Neural cell (in vitro differentiated cells): ENCODE measurements around the gene PTPRO.

Experiments
- CTCF ChIP-seq: fragments of 450-650 bp; IDR thresholded peaks from 2 replicates; pipeline ENCODE4 v1.5.1; 2014; ENCODE audit warnings: antibody characterized with exemption, mild to moderate bottlenecking, moderate library complexity; ENCODE audit not compliant: poor library complexity, severe bottlenecking
- EP300 ChIP-seq: fragments of 450-650 bp; conservative IDR thresholded peaks from 2 replicates; pipeline ENCODE4 v1.6.1; 2014; ENCODE audit warnings: antibody characterized with exemption, mild to moderate bottlenecking, moderate library complexity; ENCODE audit not compliant: poor library complexity, severe bottlenecking
- EZH2 ChIP-seq: fragments of 200-600, 300-800 bp; shearing (Covaris generic), sonication (generic); IDR thresholded peaks from 2 replicates; pipeline ENCODE4 v1.6.1; 2014; ENCODE audit warnings: antibody characterized with exemption, low read length, borderline replicate concordance, mild to moderate bottlenecking; ENCODE audit not compliant: insufficient read depth, poor library complexity, severe bottlenecking
- MXI1 ChIP-seq: fragments of 450-650 bp; conservative IDR thresholded peaks from 2 replicates; pipeline ENCODE4 v1.6.1; 2014; ENCODE audit warnings: antibody characterized with exemption, mild to moderate bottlenecking; ENCODE audit not compliant: poor library complexity, severe bottlenecking
- POLR2AphosphoS5 ChIP-seq: IDR thresholded peaks from 2 replicates; pipeline ENCODE4 v1.6.1; 2012
- SMC3 ChIP-seq: fragments of 450-650 bp; conservative IDR thresholded peaks from 2 replicates; pipeline ENCODE4 v1.6.1; 2014; ENCODE audit warnings: antibody characterized with exemption, mild to moderate bottlenecking, moderate library complexity; ENCODE audit not compliant: poor library complexity
- TAF1 ChIP-seq: IDR thresholded peaks from 2 replicates; pipeline ENCODE4 v1.6.1; 2012; ENCODE audit warnings: low read depth

- no peak for TF ChIP-seq CTCF
- TF ChIP-seq EP300 = no peak
- TF ChIP-seq POLR2AphosphoS5 = no peak
- TF ChIP-seq SMC3 = no peak
- TF ChIP-seq TAF1 = no peak
- no peak for TF ChIP-seq EZH2
- no peak for TF ChIP-seq MXI1
Measured at GRCh38 chr12:15599266-15600037, 277.1 kb downstream of the PTPRO start.
